Measurements from ENCODE around the gene NLGN3. TPM values are rescaled to one million over a fixed set of nuclear protein-coding genes. Genes with fewer than 3 reads are reported as not detected.

The NLGN3 gene
- 0.16 TPM in 1 of 2 replicates, not detected in the other for total RNA-seq

GRCh38 chrX:71144651-71145050 lies at the start of gene NLGN3:
Gene NLGN3 (plus strand): TSS chrX:71144841. CDS start chrX:71147750, 2,909 bp downstream.

GRCh38 chrX:71095555-71095980 lies 49.1 kb upstream of the NLGN3 start, which contains the start of gene FOXO4:
Gene FOXO4 (plus strand): TSS chrX:71095851. CDS start chrX:71096529, 678 bp downstream.

GRCh38 chrX:71106427-71106826 lies 38.2 kb upstream of the NLGN3 start, which contains the start of gene CXorf65:
Gene CXorf65 (minus strand): TSS chrX:71106740. CDS start chrX:71106556, 184 bp downstream.

GRCh38 chrX:71111141-71111843 lies 33.3 kb upstream of the NLGN3 start, which contains the start of gene IL2RG:
Gene IL2RG (minus strand): TSS chrX:71111577. CDS start chrX:71111539, 38 bp downstream.

GRCh38 chrX:71118032-71118984 lies 26.3 kb upstream of the NLGN3 start, which contains the start of gene MED12:
Gene MED12 (plus strand): TSS chrX:71118596. CDS start chrX:71118755, 159 bp downstream.

Other genes with a start within 250 kb of the NLGN3 start
- not detected in 2 replicates for gene TEX11, start 236.1 kb upstream of the NLGN3 start, total RNA-seq
- gene SLC7A3, start 213.7 kb upstream of the NLGN3 start, total RNA-seq = not detected in 2 replicates
- gene SNX12, start 76.5 kb upstream of the NLGN3 start, total RNA-seq = 63.3 and 69.7 TPM in 2 replicates
- gene FOXO4, start 49.0 kb upstream of the NLGN3 start, total RNA-seq = 2.7 and 4.7 TPM in 2 replicates
- not detected in 2 replicates for gene CXorf65, start 38.1 kb upstream of the NLGN3 start, total RNA-seq
- not detected in 2 replicates for gene IL2RG, start 33.3 kb upstream of the NLGN3 start, total RNA-seq
- 13.0 and 22.8 TPM in 2 replicates for gene MED12, start 26.2 kb upstream of the NLGN3 start, total RNA-seq
- gene GJB1, start 78.4 kb downstream of the NLGN3 start, total RNA-seq = not detected in 2 replicates
- 12.8 and 16.8 TPM in 2 replicates for gene ZMYM3, start 109.3 kb downstream of the NLGN3 start, total RNA-seq
- 235 and 253 TPM in 2 replicates for gene NONO, start 138.8 kb downstream of the NLGN3 start, total RNA-seq
- gene ITGB1BP2, start 156.9 kb downstream of the NLGN3 start, total RNA-seq = 1.3 TPM in 1 of 2 replicates, not detected in the other
- 12.8 and 18.8 TPM in 2 replicates for gene TAF1, start 221.5 kb downstream of the NLGN3 start, total RNA-seq

All from cardiac atrium fibroblast (primary cell).